Ureter (tissue), 1 donor: Measurements from ENCODE around the gene TRIP4. TPM values are rescaled to one million over a fixed set of nuclear protein-coding genes. Genes with fewer than 3 reads are reported as not detected.
"Not testable (repeated sequence)": the region's sequence is repeated elsewhere in the genome, so short reads cannot be mapped to it uniquely, and the experiment has no call there.

Experiments used
- DNase-seq: peaks from one replicate; pipeline ENCODE4 v3.0.0-alpha.2; 2020; ENCODE audit warnings: low spot score
- total RNA-seq: library from RNA; stranded (reverse); gene quantifications from one replicate; pipeline ENCODE4 v1.2.4, GENCODE V29; 2023
- donor health status: DM: yes; HTN: yes; CAD: no.

The TRIP4 gene
- total RNA-seq: 31.7 TPM

DNA sequence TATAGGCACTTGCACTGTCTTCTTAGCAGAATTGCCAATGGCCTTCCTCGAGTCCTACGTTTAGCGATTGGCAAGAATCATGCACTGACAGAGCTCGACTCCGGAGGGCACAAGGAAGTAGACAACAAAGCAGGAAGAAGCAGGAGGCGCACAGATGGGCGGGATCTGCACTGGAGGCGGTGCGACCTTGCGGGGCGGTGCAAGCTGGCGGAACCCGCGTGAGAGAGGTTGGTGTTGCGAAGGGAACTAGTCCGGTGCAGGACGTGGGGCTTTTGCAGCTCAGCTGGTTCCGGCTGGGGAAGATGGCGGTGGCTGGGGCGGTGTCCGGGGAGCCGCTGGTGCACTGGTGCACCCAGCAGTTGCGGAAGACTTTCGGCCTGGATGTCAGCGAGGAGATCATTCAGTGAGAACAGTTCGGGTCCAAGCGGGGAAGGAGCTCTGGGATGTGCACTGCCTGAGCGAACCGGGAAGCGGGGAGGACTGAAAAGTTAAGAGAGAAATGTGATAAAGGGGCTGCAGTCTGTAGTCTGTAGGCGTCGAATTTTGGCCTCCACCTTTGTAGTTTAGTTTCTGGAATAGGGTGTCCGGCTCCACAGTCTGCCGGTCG, at the start of gene TRIP4:
Gene TRIP4 (plus strand): TSS at position 275 of the 607 bp plus-strand sequence. CDS start 28 bp downstream, at position 303.
- peak; percentile 97 for DNase-seq

GRCh38 chr15:64340355-64340754, 47.3 kb upstream of the TRIP4 start:
- no peak for DNase-seq

GRCh38 chr15:64341961-64342360, 45.7 kb upstream of the TRIP4 start:
- no peak for DNase-seq

GRCh38 chr15:64343222-64343621, 44.4 kb upstream of the TRIP4 start:
- DNase-seq: no peak

GRCh38 chr15:64343841-64344240, 43.8 kb upstream of the TRIP4 start:
- no peak for DNase-seq

DNA sequence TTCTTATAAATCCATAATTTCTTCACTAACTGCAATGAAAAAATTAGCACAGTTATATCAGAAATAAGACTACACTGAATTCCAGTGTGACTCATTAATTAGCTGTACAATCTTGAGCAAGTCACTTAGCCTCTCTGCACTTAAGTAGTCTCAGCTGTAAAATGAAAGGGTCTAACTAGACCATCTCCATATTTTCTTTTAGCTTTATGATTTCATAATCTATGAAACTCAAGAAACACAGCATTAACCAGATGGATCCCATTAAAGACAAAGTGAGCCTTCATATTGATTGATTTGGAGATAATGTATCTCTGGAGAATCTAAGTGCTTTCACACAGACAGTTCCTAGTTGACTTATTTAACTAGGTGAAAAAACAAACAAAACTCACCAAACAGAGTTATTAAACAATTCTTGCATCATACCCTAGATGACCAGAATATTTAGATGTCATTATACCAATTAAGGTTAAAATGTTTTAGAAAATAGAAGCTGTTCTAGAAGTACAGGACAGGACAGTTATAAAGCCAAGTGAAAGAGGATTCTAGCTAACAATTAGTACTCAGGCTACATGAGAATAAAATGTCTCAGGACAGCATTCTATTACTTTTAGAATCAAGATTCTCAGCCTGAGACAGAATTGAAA, 42.9 kb upstream of the TRIP4 start:
- no peak for DNase-seq

- DNase-seq: not testable (repeated sequence)
Observed at GRCh38 chr15:64346242-64346641, 41.4 kb upstream of the TRIP4 start.

- no peak for DNase-seq
Observed at GRCh38 chr15:64348455-64348854, 39.2 kb upstream of the TRIP4 start.

- no peak for DNase-seq
Observed at GRCh38 chr15:64349375-64349774, 38.3 kb upstream of the TRIP4 start.

- no peak for DNase-seq
Observed at GRCh38 chr15:64351265-64351664, 36.4 kb upstream of the TRIP4 start.

- no peak for DNase-seq
Observed at GRCh38 chr15:64354688-64355344, 32.8 kb upstream of the TRIP4 start.

- no peak for DNase-seq
Observed at GRCh38 chr15:64355348-64355943, 32.2 kb upstream of the TRIP4 start.

DNA sequence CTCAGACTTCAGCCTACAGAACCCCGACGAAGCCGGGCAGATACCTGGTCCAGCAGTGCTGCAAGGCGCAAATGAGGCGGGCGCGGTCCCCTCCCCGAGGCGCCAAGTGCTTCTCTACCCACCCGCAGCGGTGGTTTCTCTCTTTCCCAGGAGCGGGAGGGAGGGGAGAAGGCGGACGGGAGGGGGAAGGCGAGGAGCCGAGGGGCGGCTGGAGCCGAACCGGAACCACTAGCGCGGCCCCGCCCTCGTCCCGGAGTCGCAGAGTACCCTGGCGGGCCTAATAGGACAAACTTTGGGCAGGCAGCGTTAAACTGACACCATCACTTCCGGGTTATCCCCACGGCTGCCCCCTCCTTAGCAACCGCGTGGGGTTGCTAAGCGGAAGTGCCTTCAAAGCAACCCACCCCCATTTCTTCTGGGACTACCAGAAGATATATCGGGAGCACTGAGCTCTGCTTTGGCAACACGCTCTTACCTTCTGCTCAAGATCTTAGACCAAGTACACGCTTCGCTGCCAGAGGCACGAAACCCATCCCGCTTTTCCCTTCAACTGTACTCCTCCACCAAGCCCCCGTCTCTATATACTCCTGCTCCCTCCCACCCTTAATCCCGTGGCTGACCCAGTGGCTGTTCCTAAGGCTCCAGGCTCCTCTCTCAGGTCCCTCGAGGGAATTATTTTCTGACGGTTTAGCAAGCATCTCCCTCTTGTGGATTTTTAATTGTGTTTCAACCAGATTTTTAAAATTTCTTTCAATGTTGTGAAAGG, 31.5 kb upstream of the TRIP4 start, which contains the start of gene CSNK1G1:
Gene CSNK1G1 (minus strand): TSS at position 230 of the 766 bp plus-strand sequence. CDS start 55,674 bp downstream, outside the sequence.
- DNase-seq: peak; percentile 96

- no peak for DNase-seq
Observed at GRCh38 chr15:64356710-64357040, 31.0 kb upstream of the TRIP4 start.

GRCh38 chr15:64361259-64361658, 26.4 kb upstream of the TRIP4 start:
- no peak for DNase-seq

DNA sequence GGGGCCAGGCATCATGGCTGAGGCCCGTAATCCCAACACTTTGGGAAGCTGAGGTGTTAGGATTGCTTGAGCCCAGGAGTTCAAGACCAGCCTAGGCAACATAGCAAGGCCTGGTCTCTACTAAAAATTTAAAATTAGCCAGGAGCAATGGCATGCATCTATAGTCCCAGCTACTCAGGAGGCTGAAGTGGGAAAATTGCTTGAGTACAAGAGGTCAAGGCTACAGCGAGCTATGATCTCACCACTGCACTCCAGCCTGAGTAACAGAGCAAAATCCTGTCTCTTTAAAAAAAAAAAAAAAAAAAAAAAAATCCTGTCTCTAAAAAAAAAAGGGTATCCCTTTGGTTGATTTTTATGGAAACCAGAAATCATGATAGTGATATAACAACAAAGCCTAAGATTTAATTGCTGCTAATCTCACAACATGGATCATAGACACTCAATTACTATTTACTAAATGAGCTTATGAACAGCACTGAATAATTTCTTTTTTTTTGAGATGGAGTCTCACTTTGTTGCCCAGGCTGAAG, 18.5 kb upstream of the TRIP4 start:
- no peak for DNase-seq

DNA sequence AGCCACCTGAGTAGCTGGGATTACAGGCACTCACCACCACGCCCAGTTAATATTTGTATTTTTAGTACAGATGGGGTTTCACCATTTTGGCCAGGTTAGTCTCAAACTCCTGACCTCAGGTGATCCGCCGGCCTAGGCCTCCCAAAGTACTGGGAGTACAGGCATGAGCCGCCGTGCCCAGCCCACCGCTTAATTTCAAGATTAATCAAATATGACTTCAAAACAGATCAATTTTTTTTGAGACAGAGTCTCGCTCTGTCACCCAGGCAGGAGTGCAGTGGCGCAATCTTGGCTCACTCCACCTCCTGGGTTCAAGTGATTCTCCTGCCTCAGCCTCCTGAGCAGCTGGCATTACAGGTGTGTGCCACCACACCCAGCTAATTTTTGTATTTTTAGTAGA, 16.3 kb upstream of the TRIP4 start:
- DNase-seq: not testable (repeated sequence)

DNA sequence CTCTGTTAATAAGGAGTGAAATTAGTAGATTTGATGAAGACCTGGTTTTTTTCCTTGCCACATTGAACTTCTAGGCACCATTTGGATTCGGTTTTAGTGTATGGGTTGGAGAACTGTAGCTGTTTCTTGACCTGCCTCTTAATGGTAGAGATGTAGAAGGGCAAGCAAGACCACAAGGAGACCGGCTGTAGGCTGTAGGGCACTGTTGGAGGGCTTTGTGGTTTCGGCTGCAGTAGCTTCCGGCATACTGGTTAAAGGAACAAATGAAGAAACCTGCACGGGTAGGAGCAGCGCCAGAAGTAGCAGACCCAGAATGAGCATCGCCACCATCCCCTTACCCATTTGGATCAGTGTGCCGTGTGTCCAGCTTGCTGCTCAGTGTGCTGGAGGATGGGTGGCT, 14.3 kb upstream of the TRIP4 start:
- DNase-seq: no peak

- no peak for DNase-seq
Observed at GRCh38 chr15:64379216-64379960, 8.2 kb upstream of the TRIP4 start.

- DNase-seq: not testable (repeated sequence)
Observed at GRCh38 chr15:64380130-64380870, 7.3 kb upstream of the TRIP4 start.
